GM18868 (cell line): Measurements from ENCODE around the gene DMXL1.

ENCODE experiments used
- ATAC-seq: cut with Tn5 transposase; IDR thresholded peaks from one replicate; pipeline ENCODE4 v1.9.1; 2021; ENCODE audit warnings: mild to moderate bottlenecking, moderate library complexity; ENCODE audit not compliant: unreplicated experiment

The DMXL1 gene

DNA sequence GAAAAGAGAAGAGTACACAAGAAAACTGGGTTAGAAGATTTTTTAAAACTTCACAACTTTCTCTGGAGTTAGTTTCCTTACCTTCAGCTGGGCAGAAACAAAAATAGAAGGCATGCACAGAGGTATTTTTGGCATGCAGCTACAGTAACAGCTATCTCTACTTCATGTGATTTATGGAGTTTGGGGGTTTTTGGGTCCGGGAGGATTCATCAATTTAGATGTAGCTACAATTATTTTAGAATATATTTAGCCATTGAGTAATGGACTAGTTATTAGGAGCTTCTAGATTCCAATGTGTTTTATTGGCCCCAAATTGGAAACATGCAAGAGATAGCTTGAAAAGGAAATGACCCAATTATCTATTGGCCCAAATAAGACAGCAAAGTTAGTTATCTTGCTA lies 193.3 kb downstream of the DMXL1 start:
- no peak for ATAC-seq

DNA sequence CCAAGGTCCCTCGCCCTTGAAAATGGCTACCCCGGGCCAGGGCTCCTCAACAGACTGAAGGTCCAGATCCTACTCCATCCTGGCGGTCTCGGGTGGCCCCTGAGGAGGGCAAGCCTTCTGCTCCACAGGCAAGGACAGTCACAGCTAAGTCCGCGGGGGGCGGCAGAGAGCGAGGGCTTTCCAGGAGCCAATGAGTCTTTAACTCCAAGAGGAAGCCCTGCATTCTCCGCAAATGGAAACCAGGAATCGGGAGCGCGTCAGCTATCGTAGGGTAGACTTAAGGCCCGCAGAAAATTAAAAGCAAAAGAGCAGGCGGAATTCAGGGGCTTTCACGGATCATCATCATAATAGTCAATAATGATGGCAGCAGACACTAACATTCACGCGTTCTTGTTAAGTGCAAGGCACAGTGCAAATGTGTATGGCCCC lies 197.1 kb downstream of the DMXL1 start:
- peak; percentile 73 for ATAC-seq

DNA sequence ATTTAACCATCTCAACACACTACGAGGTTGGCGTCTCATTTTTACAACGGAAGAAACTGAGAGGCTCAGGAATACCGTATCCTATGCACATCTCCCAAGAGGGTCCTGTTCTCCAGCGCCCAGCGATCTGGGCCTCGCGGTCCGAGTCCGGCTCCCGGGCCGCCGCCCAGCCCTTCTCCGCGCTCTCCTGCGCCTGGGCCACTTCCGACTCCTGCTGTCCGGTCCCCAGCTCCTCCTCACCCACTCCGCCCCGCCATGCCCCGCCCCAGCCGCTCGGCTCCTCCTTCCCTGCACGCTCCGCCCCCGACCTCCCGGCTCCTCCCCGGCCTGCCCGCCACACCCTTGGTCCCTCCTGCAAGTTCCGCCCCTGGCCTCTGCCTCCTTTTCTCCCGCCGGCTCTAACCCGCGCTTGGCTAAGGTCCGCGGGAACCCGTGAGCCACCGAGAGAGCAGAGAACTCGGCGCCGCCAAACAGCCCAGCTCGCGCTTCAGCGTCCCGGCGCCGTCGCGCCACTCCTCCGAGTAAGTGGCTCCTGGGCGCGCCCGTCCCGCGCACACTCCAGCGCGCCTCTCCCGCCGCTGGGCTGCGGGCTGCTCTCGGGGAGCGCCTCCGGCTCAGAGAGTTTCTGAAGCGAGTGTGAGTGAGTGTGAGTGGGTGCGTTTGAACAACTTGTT lies 197.6 kb downstream of the DMXL1 start:
- ATAC-seq = peak; percentile 87

DNA sequence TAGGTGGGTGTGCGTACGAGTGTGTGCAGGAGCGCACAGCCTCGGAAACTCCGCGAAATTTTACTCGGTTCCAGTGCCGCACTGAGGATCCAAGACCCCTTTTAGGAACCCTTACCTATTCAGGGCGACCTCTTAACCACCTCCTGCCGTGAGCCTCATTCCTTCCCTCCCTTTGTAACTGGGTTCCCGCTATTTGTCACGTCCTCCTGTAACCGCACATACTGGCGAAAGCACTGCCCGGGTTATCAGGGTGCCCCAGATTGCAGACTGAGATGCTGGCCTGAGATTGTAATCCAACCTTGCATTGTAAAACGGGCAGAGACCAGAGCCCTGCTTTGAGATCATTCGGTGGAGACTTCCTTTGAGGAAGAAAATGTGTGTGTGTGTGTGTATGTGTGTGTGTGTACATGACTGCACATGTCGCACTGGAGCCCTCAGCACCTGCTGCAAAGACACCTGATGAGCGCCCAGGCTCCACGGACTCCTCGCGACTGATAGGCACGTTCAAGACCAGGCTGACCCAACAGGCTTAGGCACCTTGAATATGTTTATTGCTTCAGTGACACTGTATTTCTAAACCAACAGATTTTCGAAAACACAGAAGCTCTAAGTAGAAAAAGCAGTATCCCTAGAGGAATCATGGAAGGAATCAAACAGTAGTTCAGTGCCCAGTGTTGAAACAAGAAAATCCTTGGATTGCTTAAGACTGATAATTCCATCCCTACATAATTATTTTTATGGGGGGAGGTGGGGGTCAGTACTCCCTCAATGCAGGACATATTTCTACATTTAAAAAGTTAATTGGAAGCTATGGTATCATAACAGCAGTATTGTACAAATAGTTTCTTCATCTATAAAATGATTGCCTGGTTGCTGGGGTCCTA lies 198.4 kb downstream of the DMXL1 start:
- peak; percentile 1 for ATAC-seq

DNA sequence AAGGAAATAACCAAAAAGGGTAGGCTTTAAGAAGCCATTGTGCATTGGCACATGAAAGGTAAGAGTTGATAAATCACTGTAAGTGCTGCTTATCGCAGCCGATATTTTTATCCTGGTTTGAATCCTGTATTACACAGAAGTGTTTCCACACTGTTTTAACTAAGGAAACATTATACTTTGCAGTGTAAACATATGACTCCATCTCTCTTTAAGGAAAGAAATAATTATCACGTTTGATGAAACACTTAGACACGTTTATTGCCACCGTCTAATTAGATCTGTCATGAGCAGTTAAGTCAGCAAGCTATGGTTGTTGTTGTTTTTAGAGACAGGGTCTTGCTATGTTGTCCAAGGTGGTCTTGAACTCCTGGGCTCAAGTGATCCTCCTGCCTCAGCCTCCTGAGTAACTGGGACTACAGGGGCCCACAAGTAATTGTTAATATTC lies 199.3 kb downstream of the DMXL1 start:
- ATAC-seq = no peak

DNA sequence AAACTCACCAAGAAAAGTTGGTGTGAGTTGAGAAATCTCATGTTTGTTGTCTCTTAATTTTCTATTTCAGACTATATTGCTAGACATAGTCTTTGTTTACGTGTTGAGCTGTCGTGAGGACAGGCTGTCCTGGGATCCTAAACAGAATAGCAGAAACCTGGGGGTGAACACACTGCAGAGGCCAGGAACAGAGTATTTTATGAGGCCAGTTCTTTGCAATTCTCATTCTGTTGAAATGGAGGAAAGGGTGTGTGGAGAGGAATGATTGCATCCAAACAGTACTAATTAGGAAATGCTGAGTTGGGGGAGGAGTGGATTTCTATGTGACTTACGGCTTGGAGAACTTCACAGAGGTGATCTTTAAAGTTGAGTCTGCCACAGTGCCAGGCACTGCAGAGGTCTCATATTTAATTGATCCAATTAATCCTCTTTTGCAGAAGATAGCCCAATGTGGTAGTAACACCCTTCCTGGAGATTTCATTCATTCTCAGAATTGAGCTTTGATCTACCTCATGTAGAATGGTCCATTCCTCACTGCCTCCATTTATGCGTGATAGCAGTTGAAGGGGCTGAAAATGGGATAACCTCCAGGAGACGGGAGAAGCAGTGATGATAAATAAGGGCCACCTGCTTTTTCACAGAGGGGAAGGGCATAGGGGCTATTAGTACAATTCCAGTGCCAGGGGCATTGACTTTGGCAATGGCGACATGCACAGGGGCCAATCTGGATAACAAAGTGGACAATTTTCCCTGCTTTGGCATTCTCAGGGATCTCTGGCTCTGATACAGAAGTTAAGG lies 200.3 kb downstream of the DMXL1 start:
- ATAC-seq = no peak

DNA sequence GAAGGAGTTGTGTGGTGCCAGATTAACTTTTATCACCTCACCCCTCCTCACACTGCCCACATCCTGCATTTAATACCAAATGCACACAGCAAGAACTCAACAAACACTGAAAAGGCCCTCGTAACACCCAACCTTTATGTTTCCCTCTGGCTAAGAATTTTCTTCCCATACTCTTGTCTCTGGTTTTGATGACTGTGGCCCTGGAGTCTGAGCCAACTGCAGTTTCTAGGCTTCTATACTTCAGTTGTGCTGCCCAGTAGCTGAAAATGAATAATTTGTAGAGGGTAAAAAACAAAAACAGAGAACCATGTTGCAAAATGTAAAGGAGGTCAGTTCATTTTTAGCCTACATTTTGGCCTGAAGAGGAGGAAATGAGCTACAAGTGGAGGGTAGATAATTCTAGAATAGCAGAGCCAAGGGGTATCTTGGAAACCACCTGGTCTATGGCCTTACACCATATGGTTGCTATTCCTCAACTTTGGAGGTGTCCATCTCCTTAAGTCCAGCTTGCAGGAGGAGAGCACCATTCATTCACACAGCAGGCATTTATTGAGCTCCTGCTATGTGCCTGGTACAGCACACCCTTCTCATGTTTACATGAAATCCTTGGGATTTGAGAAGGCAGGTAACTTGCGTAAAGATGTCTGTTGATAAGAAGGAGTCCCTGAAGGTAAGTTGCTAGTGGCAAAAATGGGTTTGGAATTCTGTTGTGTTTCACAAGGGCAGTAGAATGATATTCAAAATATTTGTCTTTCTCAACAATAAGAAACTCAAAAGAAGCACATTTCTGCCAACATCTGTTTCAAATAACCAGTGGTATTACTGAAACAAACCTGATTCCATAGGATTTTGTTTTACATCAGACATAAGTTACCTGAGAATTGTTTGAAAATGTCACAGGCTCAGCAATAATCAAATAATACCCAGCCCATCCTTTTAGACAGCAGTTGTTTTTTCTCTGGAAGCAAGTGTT lies 201.2 kb downstream of the DMXL1 start:
- no peak for ATAC-seq

DNA sequence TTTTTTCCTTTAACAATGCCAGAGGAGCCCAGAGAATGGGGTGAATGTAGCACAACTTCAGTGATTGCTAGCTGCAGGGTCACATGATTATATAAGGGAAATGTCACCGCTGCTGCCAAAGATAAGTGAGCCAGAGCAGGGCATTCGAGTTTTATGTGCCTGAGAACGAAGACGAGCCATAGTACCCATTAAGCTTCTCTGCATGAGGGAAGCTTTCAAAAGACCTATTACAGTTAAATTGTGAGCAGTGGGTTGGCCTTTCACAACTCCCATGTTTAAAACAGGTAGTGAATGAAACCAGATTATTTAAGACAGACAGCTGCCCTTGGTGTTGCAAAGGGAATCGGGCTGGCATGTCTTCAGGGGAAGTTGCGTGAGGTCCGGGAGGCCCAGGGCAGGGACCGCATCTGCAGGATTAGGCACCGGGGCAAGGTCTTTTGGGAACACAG lies 202.5 kb downstream of the DMXL1 start:
- ATAC-seq = no peak

DNA sequence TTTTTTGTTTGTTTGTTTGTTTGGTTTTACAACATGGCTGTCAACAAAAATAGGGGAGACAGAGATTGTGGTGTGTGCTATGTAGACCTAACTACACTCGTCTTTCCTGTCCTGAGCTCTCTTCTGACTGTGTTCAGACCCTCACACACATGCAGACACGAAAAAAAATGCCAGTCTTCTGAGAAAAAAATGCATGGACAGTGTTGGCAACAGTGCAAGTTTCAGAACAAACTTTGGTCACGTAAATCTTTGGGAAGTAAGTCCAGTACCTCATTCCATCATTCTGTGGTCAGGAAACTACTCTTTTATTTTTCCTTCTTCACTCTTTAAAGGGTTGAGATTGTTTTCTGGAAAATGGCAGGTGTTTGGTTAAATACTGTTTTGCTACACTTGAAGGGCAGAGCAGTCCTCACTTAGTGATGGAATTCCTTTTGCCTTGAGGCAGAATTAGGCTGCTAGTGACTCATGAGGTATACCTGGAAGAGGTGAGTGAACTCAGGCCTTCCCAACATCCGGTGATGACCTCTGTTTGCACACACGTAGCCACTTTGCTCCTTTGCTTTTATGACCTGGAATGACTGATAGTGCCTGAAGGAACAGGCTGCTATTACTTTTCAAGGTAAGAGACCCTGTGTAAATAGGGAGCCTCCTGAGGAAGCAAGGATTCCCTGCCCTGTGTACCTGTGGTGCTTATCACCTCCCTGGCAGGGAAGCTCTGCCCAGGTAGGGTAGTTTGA lies 203.3 kb downstream of the DMXL1 start:
- ATAC-seq = no peak

DNA sequence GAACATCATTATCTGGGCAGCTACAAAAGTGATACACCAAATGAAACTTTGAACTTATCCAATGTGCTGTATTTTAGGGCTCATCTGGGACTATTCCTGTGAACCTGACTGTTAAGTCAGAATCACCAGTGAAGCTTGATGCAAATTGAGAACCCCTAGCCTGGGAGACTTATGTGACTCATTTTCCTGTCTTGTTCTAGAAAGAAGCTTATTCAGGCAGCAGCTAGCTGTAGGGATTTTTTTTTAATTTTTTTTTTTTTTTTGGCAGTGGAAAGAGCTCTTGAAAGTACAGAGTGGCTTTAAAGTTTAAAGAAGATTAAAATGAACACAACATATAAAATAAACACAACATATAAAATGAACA lies 203.9 kb downstream of the DMXL1 start:
- ATAC-seq = peak; percentile 43

DNA sequence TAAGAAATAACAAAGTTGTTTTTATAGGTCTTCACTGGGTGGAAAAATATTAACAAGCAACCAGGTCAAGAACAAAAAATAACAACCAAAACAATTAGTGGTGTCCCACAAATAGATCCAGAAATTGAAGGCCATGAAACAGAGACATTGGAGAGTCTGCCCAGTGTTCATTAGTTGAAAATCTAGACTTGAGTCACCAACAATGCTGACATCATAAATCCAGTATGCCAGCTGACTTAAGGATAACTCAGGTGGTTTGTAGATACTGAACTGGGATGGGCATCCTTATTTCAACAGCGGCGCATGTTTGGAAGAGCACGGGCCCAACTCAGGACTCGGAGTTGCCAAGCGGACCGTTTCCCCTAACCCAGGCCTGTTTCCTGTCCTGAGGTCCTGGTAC lies 204.3 kb downstream of the DMXL1 start:
- ATAC-seq = peak; percentile 12

DNA sequence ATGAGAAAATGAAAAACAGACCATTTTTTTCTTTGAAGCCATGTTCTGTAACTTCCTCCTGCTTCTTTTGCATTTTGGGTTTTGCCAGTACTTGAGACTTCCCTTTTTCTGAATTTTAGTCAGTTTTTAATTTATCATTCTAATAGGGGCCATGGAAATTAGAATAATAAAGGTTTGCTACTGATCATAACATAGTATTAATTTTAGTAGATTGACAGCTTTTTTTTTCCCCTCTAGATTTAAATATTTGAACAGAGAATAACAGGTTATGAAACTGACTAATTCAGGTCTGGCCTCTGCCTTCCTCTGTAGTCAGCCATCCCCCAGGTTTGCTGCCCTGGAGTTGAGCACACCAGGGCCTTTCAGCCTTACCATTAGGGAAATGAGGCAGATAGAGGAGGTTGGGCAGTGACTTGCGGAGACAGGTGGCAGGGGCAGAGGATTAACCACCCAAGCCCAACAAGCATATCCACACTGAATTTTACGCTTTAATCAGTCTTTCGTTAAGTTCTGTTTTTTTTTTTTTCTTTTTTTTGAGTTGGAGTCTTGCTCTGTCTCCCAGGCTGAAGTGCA lies 204.8 kb downstream of the DMXL1 start:
- peak; percentile 74 for ATAC-seq

DNA sequence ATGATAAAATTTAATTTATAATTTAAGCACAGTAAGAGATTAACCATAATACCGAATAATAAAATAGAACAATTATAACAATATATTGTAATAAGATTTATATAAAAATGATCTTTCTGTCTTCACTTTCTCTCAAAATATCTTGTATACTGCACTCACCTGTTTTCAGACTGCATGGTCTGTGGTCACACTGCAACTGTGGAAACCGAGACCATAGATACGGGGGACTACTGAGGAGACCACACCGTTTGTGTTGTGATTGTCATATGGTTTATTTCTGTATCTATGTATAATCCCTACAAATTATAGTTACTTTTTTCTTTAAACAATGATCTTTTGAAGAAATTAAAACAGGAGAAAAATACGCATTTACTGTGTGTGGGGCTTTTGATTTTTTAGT lies 206.1 kb downstream of the DMXL1 start:
- peak; percentile 31 for ATAC-seq

DNA sequence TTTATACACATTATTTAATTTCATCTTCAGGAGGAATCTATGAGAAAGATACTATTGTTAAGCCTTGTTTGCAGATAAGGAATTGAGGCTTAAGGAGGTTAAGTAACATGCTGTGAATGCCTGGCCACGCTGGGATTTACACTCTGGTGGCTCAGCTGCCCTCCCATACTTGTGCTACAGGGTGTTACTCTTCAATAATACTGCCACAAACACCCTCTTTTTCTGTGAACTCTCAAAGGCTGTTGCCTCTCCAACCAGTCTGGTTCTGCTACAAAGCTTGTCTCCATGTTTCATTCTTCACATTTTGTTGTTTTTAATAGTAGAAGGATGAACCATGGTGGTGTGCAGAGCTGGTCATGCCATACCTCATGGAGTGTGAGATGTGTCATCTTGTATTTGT lies 208.2 kb downstream of the DMXL1 start:
- ATAC-seq = no peak

DNA sequence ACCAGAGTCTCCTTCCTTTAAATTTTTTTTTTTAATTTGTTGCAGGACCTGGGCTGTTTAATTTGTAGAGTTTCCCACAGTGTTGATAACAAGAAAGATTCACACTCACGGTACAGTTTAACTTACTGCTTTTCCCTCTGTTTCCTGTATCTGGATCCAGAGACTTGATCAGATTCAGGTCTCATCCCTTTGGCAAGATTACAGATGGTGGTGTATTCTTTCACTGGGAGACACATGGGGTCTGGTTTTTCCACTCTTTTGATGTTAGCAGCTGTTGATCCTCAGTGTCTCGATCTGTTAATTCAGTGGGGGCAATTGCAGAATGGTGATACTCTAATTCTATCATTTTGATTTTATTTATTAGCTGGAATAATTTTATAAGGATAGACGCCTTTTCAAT lies 209.5 kb downstream of the DMXL1 start:
- ATAC-seq = no peak

DNA sequence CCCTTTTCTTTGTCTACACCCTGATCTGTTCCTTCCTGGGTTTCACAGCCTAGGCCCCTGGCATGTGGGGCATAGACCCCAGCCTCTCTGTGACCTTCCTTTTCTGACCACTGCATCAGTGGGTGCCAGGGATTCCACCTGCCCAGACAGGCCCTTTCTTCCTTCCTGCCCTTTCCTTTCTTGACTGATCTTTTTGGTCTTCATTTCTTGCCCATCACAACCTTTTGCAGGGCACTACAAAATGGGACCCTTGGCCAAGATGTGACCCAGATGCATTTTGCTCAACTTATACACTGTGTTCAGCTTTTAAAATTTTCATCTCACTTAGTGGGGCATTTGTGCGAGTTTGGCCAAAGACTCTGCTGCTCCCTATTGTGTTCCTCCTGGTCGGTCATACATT lies 211.7 kb downstream of the DMXL1 start:
- no peak for ATAC-seq

DNA sequence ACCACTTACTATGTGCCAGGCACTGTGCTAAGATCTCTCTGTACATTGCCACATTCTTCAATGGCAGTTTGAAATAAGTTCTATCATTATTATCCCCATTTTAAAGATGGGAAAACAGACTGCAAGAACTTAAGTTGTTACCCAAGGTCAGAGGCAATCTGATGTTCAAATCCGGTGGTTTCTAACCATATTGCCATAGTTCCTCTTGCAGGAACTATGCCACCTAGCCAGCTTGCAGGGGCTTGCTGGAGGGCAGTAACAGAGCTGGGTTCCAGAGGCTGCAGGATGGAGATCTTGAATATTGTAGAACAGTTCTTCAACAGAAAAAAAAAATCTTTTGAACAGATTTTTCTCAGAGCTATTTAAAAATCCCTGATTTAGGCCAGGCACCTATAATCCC lies 213.1 kb downstream of the DMXL1 start:
- ATAC-seq = no peak

DNA sequence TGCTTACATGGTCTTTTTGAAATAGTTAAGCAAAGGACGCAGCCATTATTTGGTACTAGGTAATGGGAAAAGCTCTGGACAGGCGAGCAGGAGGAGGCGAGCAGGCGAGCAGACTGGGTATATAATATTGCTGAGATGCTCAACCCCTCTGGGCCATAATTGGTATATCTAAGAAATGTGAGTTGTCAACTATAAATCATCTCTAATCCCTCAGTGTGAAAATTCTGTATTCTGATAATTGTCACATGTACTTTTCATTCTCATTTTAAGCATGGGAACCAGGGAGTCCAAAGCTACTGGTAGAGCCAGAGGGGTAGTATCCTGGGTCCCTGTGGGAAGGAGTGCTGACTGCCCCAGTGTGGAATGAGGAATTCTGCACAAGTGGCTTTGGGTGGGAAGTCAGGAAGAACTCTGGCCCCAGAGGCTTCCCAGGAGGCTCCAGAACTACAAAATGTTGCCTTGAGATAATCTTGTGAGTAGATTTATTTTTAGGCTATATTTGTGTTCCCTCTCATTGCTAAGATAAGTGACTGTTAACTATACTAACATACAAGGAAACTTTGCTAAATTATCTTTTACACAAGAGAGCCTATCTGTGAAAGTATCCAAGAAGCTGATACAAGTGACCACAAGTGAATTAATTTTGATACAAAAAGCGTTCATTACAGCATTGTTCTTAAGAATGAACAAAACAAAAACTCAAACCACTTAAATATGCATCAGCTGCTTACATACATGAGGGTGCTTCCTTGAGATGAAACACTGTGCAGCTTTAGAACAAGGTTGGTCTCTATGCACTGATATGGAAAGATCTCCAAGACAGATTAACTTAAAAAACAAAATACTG lies 214.4 kb downstream of the DMXL1 start:
- ATAC-seq = no peak
